IMR-90 (cell line): Measurements from ENCODE around the gene CEP76. TPM values are rescaled to one million over a fixed set of nuclear protein-coding genes. Genes with fewer than 3 reads are reported as not detected.
A peak's percentile ranks its signal among the peaks of the same experiment; 100 is the strongest.

ENCODE experiments used
- ATAC-seq: fragments of 200-7000 bp; cut with Tn5 transposase; 2 replicates; pipeline ENCODE4 v1.9.1; 2020; ENCODE audit warnings: low read depth, mild to moderate bottlenecking, moderate library complexity
- BruUV-seq: library from RNA; stranded (reverse); fragments of 400-500 nt; replicated peaks from 2 replicates; lab custom pipeline; 2021; lab: Mats Ljungman, UMichigan
- CTCF ChIA-PET: fragments of 300-600 bp; formaldehyde crosslinking; extraction: SDS; loops from one replicate; lab custom pipeline; 2021; ENCODE audit warnings: antibody characterized with exemption; lab: Yijun Ruan, JAX
- POLR2A ChIA-PET: fragments of 300-600 bp; sonication (Branson Sonifier 250); formaldehyde crosslinking; loops from one replicate; lab custom pipeline; 2022; ENCODE audit warnings: antibody characterized with exemption; ENCODE audit not compliant: unreplicated experiment; lab: Charles Lee
- DNase-seq: peaks from one replicate; pipeline ENCODE4 v3.0.0; 2013
- H2AFZ ChIP-seq: replicated peaks from 2 replicates; pipeline ENCODE3; 2013; ENCODE audit warnings: low read length, mild to moderate bottlenecking; ENCODE audit not compliant: poor library complexity
- H2AK5ac ChIP-seq: 2 replicates; pipeline ENCODE4 v1.6.1; 2013; ENCODE audit warnings: low read depth, low read length, inconsistent platforms
- H2AK9ac ChIP-seq: replicated peaks from 2 replicates; pipeline ENCODE3; 2013; ENCODE audit warnings: mild to moderate bottlenecking, low read depth, low read length, moderate library complexity; ENCODE audit not compliant: poor library complexity
- H2BK120ac ChIP-seq: 2 replicates; pipeline ENCODE4 v1.6.1; 2013; ENCODE audit warnings: low read depth, low read length, inconsistent platforms
- H2BK15ac ChIP-seq: 3 replicates; pipeline ENCODE4 v1.6.1; 2013; ENCODE audit warnings: low read depth, low read length, inconsistent platforms
- H2BK20ac ChIP-seq: 2 replicates; pipeline ENCODE4 v1.6.1; 2013; ENCODE audit warnings: low read depth, mild to moderate bottlenecking, inconsistent platforms, low read length, moderate library complexity
- H2BK5ac ChIP-seq: 2 replicates; pipeline ENCODE4 v1.6.1; 2013; ENCODE audit warnings: mild to moderate bottlenecking, low read depth, low read length, inconsistent platforms; ENCODE audit not compliant: poor library complexity, severe bottlenecking
- H3K14ac ChIP-seq: replicated peaks from 2 replicates; pipeline ENCODE4 v1.6.1; 2013; ENCODE audit warnings: low read depth, low read length, inconsistent platforms
- H3K18ac ChIP-seq: 2 replicates; pipeline ENCODE4 v1.6.1; 2013; ENCODE audit warnings: low read depth, low read length, control low read depth
- H3K23ac ChIP-seq: 2 replicates; pipeline ENCODE4 v1.6.1; 2013; ENCODE audit warnings: low read depth, low read length, inconsistent platforms
- H3K27ac ChIP-seq: 2 replicates; pipeline ENCODE4 v1.5.1; 2013; ENCODE audit warnings: mild to moderate bottlenecking, control low read depth, low read length; ENCODE audit not compliant: insufficient read depth
- H3K27me3 ChIP-seq: 2 replicates; pipeline ENCODE4 v1.6.1; 2013; ENCODE audit warnings: low read length; ENCODE audit not compliant: control insufficient read depth, insufficient read depth
- H3K36me3 ChIP-seq: 2 replicates; pipeline ENCODE4 v1.6.1; 2013; ENCODE audit warnings: low read length, mixed read lengths; ENCODE audit not compliant: control insufficient read depth, insufficient read depth
- H3K4ac ChIP-seq: 2 replicates; pipeline ENCODE4 v1.6.1; 2013; ENCODE audit warnings: low read depth, low read length, inconsistent platforms
- H3K4me1 ChIP-seq: 2 replicates; pipeline ENCODE4 v1.6.1; 2013; ENCODE audit warnings: low read length, mixed read lengths; ENCODE audit not compliant: control insufficient read depth, insufficient read depth
- H3K4me2 ChIP-seq: 2 replicates; pipeline ENCODE4 v1.6.1; 2013; ENCODE audit warnings: low read depth, mild to moderate bottlenecking, control low read depth, low read length, moderate library complexity
- H3K4me3 ChIP-seq: 2 replicates; pipeline ENCODE4 v1.5.1; 2013; ENCODE audit warnings: low read depth, mild to moderate bottlenecking, control low read depth, low read length, moderate library complexity; ENCODE audit not compliant: insufficient read depth
- H3K56ac ChIP-seq: 2 replicates; pipeline ENCODE4 v1.6.1; 2013; ENCODE audit warnings: low read length, inconsistent platforms; ENCODE audit not compliant: insufficient read depth; ENCODE audit errors: extremely low read depth
- H3K79me1 ChIP-seq, 2 experiments: 2 replicates each; pipeline ENCODE4 v1.6.1; 2013; ENCODE audit warnings: low read length in 2 of 2, inconsistent platforms in 1 of 2, low read depth in 1 of 2
- H3K9ac ChIP-seq: 2 replicates; pipeline ENCODE4 v1.6.1; 2013; ENCODE audit warnings: low read depth, low read length, control low read depth
- H3K9me1 ChIP-seq: 2 replicates; pipeline ENCODE4 v1.6.1; 2013; ENCODE audit warnings: low read length, inconsistent platforms; ENCODE audit not compliant: insufficient read depth
- H3K9me3 ChIP-seq: 2 replicates; pipeline ENCODE4 v1.6.1; 2013; ENCODE audit warnings: low read length; ENCODE audit not compliant: control insufficient read depth, insufficient read depth
- H4K20me1 ChIP-seq: 2 replicates; pipeline ENCODE4 v1.6.1; 2013; ENCODE audit warnings: low read length, inconsistent platforms; ENCODE audit not compliant: insufficient read depth
- H4K5ac ChIP-seq: 2 replicates; pipeline ENCODE4 v1.6.1; 2013; ENCODE audit warnings: mild to moderate bottlenecking, low read depth, low read length, control low read depth
- H4K8ac ChIP-seq, 2 experiments: 2 replicates each; pipeline ENCODE4 v1.6.1; 2013; ENCODE audit warnings: low read depth in 2 of 2, low read length in 2 of 2, control low read depth in 1 of 2, inconsistent platforms in 1 of 2
- H4K91ac ChIP-seq: 2 replicates; pipeline ENCODE4 v1.6.1; 2013; ENCODE audit warnings: low read depth, low read length, inconsistent platforms; ENCODE audit not compliant: insufficient read depth
- CEBPB ChIP-seq: IDR thresholded peaks from 2 replicates; pipeline ENCODE4 v1.6.1; 2012; ENCODE audit warnings: low read depth, low read length, improper control_type of control experiment
- CTCF ChIP-seq: conservative IDR thresholded peaks from 2 replicates; pipeline ENCODE4 v1.5.1; 2012; ENCODE audit warnings: mild to moderate bottlenecking, low read depth, low read length, improper control_type of control experiment
- MAFK ChIP-seq: IDR thresholded peaks from 2 replicates; pipeline ENCODE4 v1.6.1; 2012; ENCODE audit warnings: low read depth, low read length, improper control_type of control experiment
- MAZ ChIP-seq: IDR thresholded peaks from 2 replicates; pipeline ENCODE4 v1.6.1; 2012; ENCODE audit warnings: low read depth, mild to moderate bottlenecking, low read length, improper control_type of control experiment, moderate library complexity, borderline replicate concordance
- RAD21 ChIP-seq: IDR thresholded peaks from 2 replicates; pipeline ENCODE4 v1.6.1; 2012; ENCODE audit warnings: low read length, improper control_type of control experiment
- RCOR1 ChIP-seq: IDR thresholded peaks from 2 replicates; pipeline ENCODE4 v1.6.1; 2012; ENCODE audit warnings: mild to moderate bottlenecking, low read length, improper control_type of control experiment; ENCODE audit not compliant: insufficient replicate concordance
- SMC3 ChIP-seq: fragments of 150-350 bp; IDR thresholded peaks from 2 replicates; pipeline ENCODE4 v1.6.1; 2016; ENCODE audit warnings: low read depth, mild to moderate bottlenecking, antibody characterized with exemption, low read length, moderate library complexity
- WGBS, 2 experiments: methylation state at CpG; one replicate each; pipeline versions ENCODE4 v1.1.5 to v1.1.7; 2013; ENCODE audit warnings: missing lambda C conversion rate in 2 of 2; ENCODE audit not compliant: insufficient read length in 1 of 2; ENCODE audit errors: extremely low coverage in 2 of 2; 5-methylcytosine and 5-hydroxymethylcytosine counted together
- dilution Hi-C: fragments of 300-500 bp; cut with HindIII; formaldehyde crosslinking; loops from one replicate; pipeline ENCODE4 v1.14.3; 2018; ENCODE audit warnings: low sequenced_read_pairs; ENCODE audit not compliant: unreplicated experiment
- in situ Hi-C: fragments of 300-500 bp; cut with MboI; formaldehyde crosslinking; loops from 3 replicates; pipeline ENCODE4 v1.14.3; 2019; ENCODE audit warnings: low sequenced_read_pairs, inconsistent platforms, mixed read lengths
- intact Hi-C: fragments of 100-400 bp; cut with micrococcal nuclease; formaldehyde crosslinking; loops from 2 replicates; pipeline ENCODE4 v1.10.0; 2022
- polyA plus RNA-seq, 3 experiments: library from polyadenylated mRNA; depleted of rRNA; stranded (reverse); fragments of >200 nt; gene quantifications; 2 replicates each; pipeline ENCODE4 v1.2.3, GENCODE V29; 2012; ENCODE audit warnings: low replicate concordance in 1 of 3
- total RNA-seq: library from RNA; depleted of rRNA; stranded (reverse); fragments of >200 nt; gene quantifications from 2 replicates; pipeline ENCODE4 v1.2.3, GENCODE V29; 2012

CEP76 gene
- total and polyA plus RNA-seq, 2 of the 4 experiments (the other 2 are of a cell fraction), result 5.1 to 8.1 TPM

GRCh38 chr18:12659904-12660605, 42.5 kb downstream of the CEP76 start:
- DNase-seq (peak; percentile 70), ATAC-seq (peak; percentile 18; the same call in 1 of the 2 replicates)
- no TSS peak for BruUV-seq
- TF ChIP-seq RAD21 (peak; percentile 89), SMC3 (peak; percentile 96), CEBPB (no peak), MAFK (no peak), CTCF (peak; percentile 93), MAZ (no peak), RCOR1 (no peak)
- H3K18ac ChIP-seq, result no peak overlapping the region
- H2BK20ac ChIP-seq, result no peak overlapping the region
- no peak overlapping the region for H3K14ac ChIP-seq
- dilution Hi-C loops, result no loop called here
- no peaks in the 10 kb centered on the region for H3K36me3 ChIP-seq
- no peak overlapping the region for H2AK9ac ChIP-seq
- no peak overlapping the region for H2BK15ac ChIP-seq
- no peak overlapping the region for H3K4me3 ChIP-seq
- no peak overlapping the region for H4K91ac ChIP-seq
- H3K9me1 ChIP-seq, result no peaks in the 10 kb centered on the region; the same call in 1 of the 2 replicates
- H3K4ac ChIP-seq, result no peak overlapping the region
- ChIA-PET CTCF (interaction anchor here (0.6 kb wide), 1 partner anchor 268 kb away, joined by 8 read pairs; no protein-coding TSS in a partner anchor), POLR2A (interaction anchor here (0.6 kb wide), 1 partner anchor 116 kb away, joined by 11 read pairs; no protein-coding TSS in a partner anchor)
- peaks cover under 1% of the 10 kb centered on the region; the same call in 1 of the 2 replicates for H4K20me1 ChIP-seq
- H3K9me3 ChIP-seq, result no peaks in the 10 kb centered on the region
- H4K8ac ChIP-seq, result no peak overlapping the region
- no peak overlapping the region for H3K4me2 ChIP-seq
- intact Hi-C loops, result loop anchor here (1.0 to 5.0 kb wide), 4 partner anchors 120 to 283 kb away; partner anchors contain the start of genes AFG3L2 and PRELID3A
- H3K56ac ChIP-seq, result no peak overlapping the region
- H3K23ac ChIP-seq, result no peak overlapping the region
- no peak overlapping the region for H2BK5ac ChIP-seq
- peaks cover 0 to 13% of the 10 kb centered on the region in 2 experiments; a peak in 2 of 4 replicates for H3K79me1 ChIP-seq
- no peaks in the 10 kb centered on the region for H3K4me1 ChIP-seq
- no peak overlapping the region for H3K27ac ChIP-seq
- H3K27me3 ChIP-seq, result no peaks in the 10 kb centered on the region
- no peak overlapping the region for H3K9ac ChIP-seq
- no peak overlapping the region for H2BK120ac ChIP-seq
- H2AK5ac ChIP-seq, result no peak overlapping the region
- H2AFZ ChIP-seq, result no peak overlapping the region
- H4K5ac ChIP-seq, result no peak overlapping the region
- no CpG with 5 or more reads among the region's 9 CpGs for WGBS, 2 experiments
- in situ Hi-C loops, result no loop called here
